Astrocyte of the spinal cord (primary cell): ENCODE results near the gene MACO1.
"Not testable (repeated sequence)": the region's sequence is repeated elsewhere in the genome, so short reads cannot be mapped to it uniquely, and the experiment has no call there.

Experiments used
- DNase-seq: peaks from one replicate; pipeline ENCODE4 v3.0.0; 2011; ENCODE audit warnings: low read depth, low spot score
- H3K4me3 ChIP-seq: 2 replicates; pipeline ENCODE4 v1.5.1; 2011; ENCODE audit warnings: low read depth, mild to moderate bottlenecking, low read length, moderate library complexity
- CTCF ChIP-seq: IDR thresholded peaks from 2 replicates; pipeline ENCODE4 v1.5.1; 2012; ENCODE audit warnings: low read depth, mild to moderate bottlenecking, low read length, inconsistent platforms
- in situ Hi-C: cut with HindIII; loops from 2 replicates; pipeline ENCODE4 v1.10.0; 2017; ENCODE audit warnings: low sequenced_read_pairs

Gene MACO1

GRCh38 chr1:25443030-25443699, 12.5 kb downstream of the MACO1 start:
- DNase-seq, result no peak
- in situ Hi-C loops, result no loop called here
- TF ChIP-seq CTCF, result no peak

GRCh38 chr1:25444604-25445003, 13.9 kb downstream of the MACO1 start:
- DNase-seq, H3K4me3 ChIP-seq, in situ Hi-C loops: not testable (repeated sequence)

More at GRCh38 chr1:25443030-25443699, 12.5 kb downstream of the MACO1 start:
- H3K4me3 ChIP-seq, result no peak overlapping the region

GRCh38 chr1:25445993-25446538, 15.4 kb downstream of the MACO1 start:
- no peak for TF ChIP-seq CTCF
- DNase-seq, result no peak
- in situ Hi-C loops, result no loop called here
- H3K4me3 ChIP-seq, result no peak overlapping the region

GRCh38 chr1:25447547-25447946, 16.9 kb downstream of the MACO1 start:
- no peak for DNase-seq
- in situ Hi-C loops, result no loop called here
- H3K4me3 ChIP-seq, result no peak overlapping the region
- TF ChIP-seq CTCF, result no peak

- no peak overlapping the region for H3K4me3 ChIP-seq
- TF ChIP-seq CTCF, result no peak
- no peak for DNase-seq
- in situ Hi-C loops, result no loop called here
Measured at GRCh38 chr1:25450891-25451290, 20.2 kb downstream of the MACO1 start.

- in situ Hi-C loops, result no loop called here
- no peak for TF ChIP-seq CTCF
- no peak overlapping the region for H3K4me3 ChIP-seq
- no peak for DNase-seq
Measured at GRCh38 chr1:25451908-25452307, 21.2 kb downstream of the MACO1 start.

GRCh38 chr1:25456502-25456901, 25.8 kb downstream of the MACO1 start:
- in situ Hi-C loops, result no loop called here
- no peak for DNase-seq
- no peak overlapping the region for H3K4me3 ChIP-seq
- no peak for TF ChIP-seq CTCF
